K562 (cell line): ENCODE data around the gene KCTD11. TPM values are rescaled to one million over a fixed set of nuclear protein-coding genes. Genes with fewer than 3 reads are reported as not detected.

Source experiments
- ATAC-seq: fragments of 200-7000 bp; cut with Tn5 transposase; 3 replicates; pipeline ENCODE4 v1.9.1; 2020; ENCODE audit warnings: moderate library complexity
- BruUV-seq: library from RNA; stranded (reverse); fragments of 400-500 nt; replicated peaks from 2 replicates; lab custom pipeline; 2021; lab: Mats Ljungman, UMichigan
- CTCF ChIA-PET: fragments of 300-600 bp; formaldehyde crosslinking; extraction: SDS; loops from one replicate; lab custom pipeline; 2021; ENCODE audit warnings: low intra/inter-chr PET ratio; lab: Yijun Ruan, JAX
- POLR2A ChIA-PET: fragments of 300-600, 350-650 bp; sonication (Branson Sonifier 250); formaldehyde crosslinking; extraction: SDS; loops from one replicate; lab custom pipeline; 2021; ENCODE audit warnings: antibody characterized with exemption, inconsistent platforms; lab: Yijun Ruan, JAX
- DNase-seq, 4 experiments: peaks; one replicate each; pipeline versions ENCODE4 v3.0.0 to v3.0.0-alpha.2; 2011 to 2018; ENCODE audit warnings: low spot score in 3 of 4, mixed read lengths in 3 of 4; ENCODE audit errors: extremely low read depth in 1 of 4
- FAIRE-seq: peaks from 2 replicates; lab custom pipeline; 2011; peaks lifted over from hg19 to GRCh38; lab: Jason Lieb, UNC
- H2AFZ ChIP-seq: 2 replicates; pipeline ENCODE4 v1.6.0; 2011; ENCODE audit warnings: low read depth, low read length, control low read depth, inconsistent platforms
- H3K27ac ChIP-seq: fragments of 200-600 bp; 3 replicates; pipeline ENCODE4 v1.8.0; 2011; ENCODE audit warnings: low read depth, mild to moderate bottlenecking, control low read depth, inconsistent platforms, low read length, moderate library complexity, mixed read lengths; ENCODE audit errors: extremely low read depth
- H3K27me3 ChIP-seq, 2 experiments: fragments of 300-600 bp in 1 of 2; 2 replicates in 1 of 2; 3 replicates in 1 of 2; pipeline versions ENCODE4 v1.6.0 to v1.8.0; 2011; ENCODE audit warnings: inconsistent platforms in 2 of 2, low read length in 2 of 2, mild to moderate bottlenecking in 1 of 2, mixed read lengths in 1 of 2, moderate library complexity in 1 of 2; ENCODE audit not compliant: control insufficient read depth in 2 of 2, insufficient read depth in 2 of 2
- H3K36me3 ChIP-seq: fragments of 300-600 bp; 3 replicates; pipeline ENCODE4 v1.8.0; 2011; ENCODE audit warnings: mild to moderate bottlenecking, low read length, inconsistent platforms; ENCODE audit not compliant: control insufficient read depth, insufficient read depth
- H3K4me1 ChIP-seq, 2 experiments: fragments of 200-600 bp in 1 of 2; replicated peaks in 1 of 2; 2 replicates in 1 of 2; 3 replicates in 1 of 2; pipeline versions ENCODE4 v1.5.1 to v1.8.0; 2011; ENCODE audit warnings: inconsistent platforms in 2 of 2, low read length in 2 of 2, mild to moderate bottlenecking in 1 of 2, mixed read lengths in 1 of 2, moderate library complexity in 1 of 2; ENCODE audit not compliant: control insufficient read depth in 2 of 2, insufficient read depth in 2 of 2
- H3K4me2 ChIP-seq: 2 replicates; pipeline ENCODE4 v1.6.1; 2011; ENCODE audit warnings: low read length, control low read depth, inconsistent platforms, mixed read lengths; ENCODE audit not compliant: insufficient read depth
- H3K4me3 ChIP-seq: fragments of 200-600 bp; sonication (generic), shearing (Covaris generic); 2 replicates; pipeline ENCODE4 v1.5.1; 2016; ENCODE audit warnings: control low read depth, inconsistent platforms
- H3K79me2 ChIP-seq: fragments of 200-600 bp; 3 replicates; pipeline ENCODE4 v1.8.0; 2011; ENCODE audit warnings: low read length, inconsistent platforms; ENCODE audit not compliant: control insufficient read depth, insufficient read depth
- H3K9ac ChIP-seq, 2 experiments: 2 replicates each; pipeline versions ENCODE4 v1.6.0 to v1.6.1; 2011; ENCODE audit warnings: low read depth in 2 of 2, low read length in 2 of 2, control low read depth in 1 of 2, inconsistent platforms in 1 of 2, mild to moderate bottlenecking in 1 of 2, mixed read lengths in 1 of 2; ENCODE audit not compliant: insufficient read depth in 1 of 2
- H3K9me1 ChIP-seq: one replicate; pipeline ENCODE4 v1.6.0; 2011; ENCODE audit warnings: inconsistent platforms, mild to moderate bottlenecking, low read length, moderate library complexity; ENCODE audit not compliant: control insufficient read depth, insufficient read depth
- H3K9me3 ChIP-seq: replicated peaks from 2 replicates; pipeline ENCODE4 v1.5.1; 2011; ENCODE audit warnings: low read depth, low read length, inconsistent platforms; ENCODE audit not compliant: control insufficient read depth, insufficient read depth
- H4K20me1 ChIP-seq: replicated peaks from 2 replicates; pipeline ENCODE4 v1.6.1; 2011; ENCODE audit warnings: low read length, inconsistent platforms, mixed read lengths; ENCODE audit not compliant: control insufficient read depth, insufficient read depth
- BCLAF1 ChIP-seq, 2 experiments: fragments of 450-650 bp in 1 of 2; IDR thresholded peaks; 2 replicates each; pipeline ENCODE4 v1.6.1; 2011 to 2017; ENCODE audit warnings: low read depth in 2 of 2, antibody characterized with exemption in 1 of 2, borderline replicate concordance in 1 of 2, low read length in 1 of 2, mild to moderate bottlenecking in 1 of 2, mixed read lengths in 1 of 2; ENCODE audit not compliant: control insufficient read depth in 1 of 2
- BDP1 ChIP-seq: IDR thresholded peaks from 3 replicates; pipeline ENCODE4 v1.6.1; 2011; ENCODE audit not compliant: insufficient read length, insufficient read depth
- DACH1 ChIP-seq: fragments of 450-650 bp; IDR thresholded peaks from 2 replicates; pipeline ENCODE4 v1.6.1; 2018; ENCODE audit not compliant: partially characterized antibody
- HDGF ChIP-seq: fragments of 450-650 bp; IDR thresholded peaks from 2 replicates; pipeline ENCODE4 v1.6.1; 2016
- MXI1 ChIP-seq: IDR thresholded peaks from 2 replicates; pipeline ENCODE4 v1.6.1; 2011; ENCODE audit warnings: low read depth, mild to moderate bottlenecking, improper control_type of control experiment, low read length
- NR0B1 ChIP-seq: fragments of 450-650 bp; IDR thresholded peaks from one replicate; pipeline ENCODE4 v1.6.1; 2018; ENCODE audit warnings: mild to moderate bottlenecking, moderate library complexity; ENCODE audit not compliant: partially characterized antibody
- PYGO2 ChIP-seq: fragments of 450-650 bp; IDR thresholded peaks from 2 replicates; pipeline ENCODE4 v1.6.1; 2016; ENCODE audit warnings: mild to moderate bottlenecking, missing genetic modification characterization, moderate library complexity, missing compliant biosample characterization
- SREBF2 ChIP-seq: sonication (generic); formaldehyde crosslinking; IDR thresholded peaks from 2 replicates; pipeline ENCODE4 v1.4.0; 2020; ENCODE audit warnings: mild to moderate bottlenecking, missing genetic modification reagents
- ZNF184 ChIP-seq: sonication (generic); formaldehyde crosslinking; IDR thresholded peaks from 2 replicates; pipeline ENCODE4 v1.5.0; 2020; ENCODE audit warnings: missing genetic modification reagents
- ZNF263 ChIP-seq: sonication (generic); formaldehyde crosslinking; IDR thresholded peaks from 2 replicates; pipeline ENCODE4 v1.8.0; 2022; ENCODE audit warnings: mild to moderate bottlenecking, missing genetic modification reagents, borderline replicate concordance
- WGBS: fragments of 100-300 bp; shearing (Covaris generic); methylation state at CpG from one replicate; pipeline ENCODE4 v1.1.6; 2016; ENCODE audit warnings: low coverage, mixed read lengths; ENCODE audit not compliant: insufficient coverage; ENCODE audit errors: missing lambda C conversion rate; 5-methylcytosine and 5-hydroxymethylcytosine counted together
- in situ Hi-C: fragments of 300-500 bp; cut with MboI; formaldehyde crosslinking; loops from 4 replicates; pipeline ENCODE4 v1.15.0; 2018; ENCODE audit warnings: inconsistent platforms, mixed read lengths
- intact Hi-C: fragments of 100-400 bp; cut with micrococcal nuclease; formaldehyde crosslinking; loops from 2 replicates; pipeline ENCODE4 v1.14.2; 2022
- polyA plus RNA-seq, 8 experiments: library from polyadenylated mRNA; depleted of rRNA in 4 of 8; stranded (reverse) in 5 of 8; unstranded in 3 of 8; fragments of >200 nt; fragmentation: Nextera tagmentation in 2 of 8; fragmentation: Illumina TruSeq in 1 of 8; extraction: Ambion mirVana in 2 of 8; extraction: Trizol in 1 of 8; gene quantifications; 2 replicates each; pipeline versions ENCODE4 v1.2.1 to v1.2.3, GENCODE V29; 2011 to 2014; ENCODE audit warnings: inconsistent platforms in 1 of 8, missing spikeins in 1 of 8
- total RNA-seq, 7 experiments: library from RNA; depleted of rRNA in 6 of 7; stranded (reverse); fragments of >200 nt in 6 of 7; fragmentation: Illumina TruSeq in 2 of 7; extraction: Trizol in 2 of 7; gene quantifications; 2 replicates each; pipeline versions ENCODE4 v1.2.1 to v1.2.3, GENCODE V29; 2011 to 2021; ENCODE audit warnings: low replicate concordance in 1 of 7
- TF ChIP-seq, protein P1 (sequence below): fragments of 450-650 bp; IDR thresholded peaks from 2 replicates; pipeline ENCODE4 v1.6.1; 2016; ENCODE audit warnings: antibody characterized with exemption

Gene KCTD11
- total and polyA plus RNA-seq, 9 of the 15 experiments (the other 6 are each of a cell fraction or from before 2014, with no cell fraction given) = 0.01 to 3.2 (median 2.5) TPM; not detected in 1

DNA sequence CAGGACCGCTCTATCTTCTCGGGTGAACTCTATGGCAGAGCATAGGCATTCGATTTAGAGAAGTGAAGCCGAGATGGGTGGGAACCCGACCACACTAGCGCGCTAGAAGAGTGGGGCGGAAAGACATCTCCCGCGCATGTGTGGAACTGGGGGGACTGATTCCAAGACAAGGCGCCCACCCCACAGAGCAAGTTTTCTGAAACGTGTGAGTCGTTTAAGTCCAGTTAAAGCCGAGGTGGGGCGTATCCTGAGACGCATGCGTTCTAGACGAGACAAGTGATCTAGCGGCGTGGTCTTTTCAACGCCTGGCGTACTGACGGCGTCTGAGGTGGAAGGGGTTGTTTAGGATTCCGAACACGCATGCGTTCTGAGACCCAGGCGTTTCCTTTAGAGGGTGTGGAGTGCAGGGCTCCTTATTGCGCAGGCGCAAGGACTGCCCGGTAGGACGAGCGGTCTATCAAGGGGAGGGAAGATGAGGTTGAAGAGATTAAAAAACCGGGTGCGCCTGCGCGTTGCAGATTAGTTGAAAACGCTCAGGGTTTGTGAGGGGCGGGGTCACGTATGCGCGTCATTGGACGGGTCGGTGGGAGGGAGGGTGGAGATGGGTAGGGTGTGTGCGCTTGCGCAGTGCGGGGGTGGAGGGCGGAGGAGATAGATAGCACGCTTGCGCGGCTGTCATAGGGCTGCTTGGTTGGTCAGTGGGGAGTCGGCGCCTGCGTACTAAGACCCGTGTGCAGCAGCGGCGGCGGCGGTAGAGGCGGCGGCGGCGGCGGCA, 44.9 kb upstream of the KCTD11 start, which contains the start of gene EIF5A:
Gene EIF5A (plus strand): TSS at position 718 of the 775 bp plus-strand sequence. CDS start 2,008 bp downstream, outside the sequence.
- Histone ChIP-seq H3K4me2 (peak within 1 kb of the TSS; percentile 97), H3K9ac (peak within 1 kb of the TSS; percentile 99), H3K4me1 (peaks cover 17 to 20% of the 10 kb centered on the region in 2 experiments), H2AFZ (peak within 1 kb of the TSS; percentile 78), H3K27me3 (no peaks in the 10 kb centered on the region), H3K79me2 (peaks cover 43% of the 10 kb centered on the region), H3K9me1 (peaks cover 8% of the 10 kb centered on the region), H3K9me3 (no peaks in the 10 kb centered on the region), H3K27ac (peak within 1 kb of the TSS; percentile 93), H4K20me1 (peaks cover 35% of the 10 kb centered on the region), H3K36me3 (peaks cover 36% of the 10 kb centered on the region), H3K4me3 (peak within 1 kb of the TSS; percentile 96)
- POLR2A ChIA-PET = no interaction called here
- in situ Hi-C loops (no loop called here), intact Hi-C loops (no loop called here)
- FAIRE-seq (peak; percentile 100), ATAC-seq (peak; percentile 88), DNase-seq (peak; percentile 90 to 98 (median 94))
- WGBS = under 1% methylated on average over 46 of the region's 64 CpGs
- BruUV-seq = no TSS peak
- CTCF ChIA-PET = interaction anchor here (0.7 kb wide), 1 partner anchor 55 kb away, joined by 3 read pairs; the partner anchor contains the start of gene ELP5
- TF ChIP-seq ZNF263 (no peak), MXI1 (peak; percentile 50; the same call in 1 of the 2 replicates), SREBF2 (CRISPR knock-in tag) (no peak), HDGF (peak; percentile 72; the same call in 1 of the 2 replicates), BDP1 (no peak), PYGO2 (tag) (no peak), DACH1 (no peak), ZNF184 (no peak), NR0B1 (no peak), BCLAF1 (IDR thresholded peaks at IDR 0.05; ENCODE audit: borderline replicate concordance in 1 of 2, control insufficient read depth in 1 of 2, low read depth in 2 of 2, low read length in 1 of 2) (no peak)
- TF ChIP-seq, protein P1, sequence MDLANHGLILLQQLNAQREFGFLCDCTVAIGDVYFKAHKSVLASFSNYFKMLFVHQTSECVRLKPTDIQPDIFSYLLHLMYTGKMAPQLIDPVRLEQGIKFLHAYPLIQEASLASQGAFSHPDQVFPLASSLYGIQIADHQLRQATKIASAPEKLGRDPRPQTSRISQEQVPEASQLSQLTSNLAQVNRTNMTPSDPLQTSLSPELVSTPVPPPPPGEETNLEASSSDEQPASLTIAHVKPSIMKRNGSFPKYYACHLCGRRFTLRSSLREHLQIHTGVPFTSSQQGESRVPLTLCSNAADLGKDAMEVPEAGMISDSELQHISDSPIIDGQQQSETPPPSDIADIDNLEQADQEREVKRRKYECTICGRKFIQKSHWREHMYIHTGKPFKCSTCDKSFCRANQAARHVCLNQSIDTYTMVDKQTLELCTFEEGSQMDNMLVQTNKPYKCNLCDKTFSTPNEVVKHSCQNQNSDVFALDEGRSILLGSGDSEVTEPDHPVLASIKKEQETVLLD = peak; percentile 99
